CD4-positive, alpha-beta T cell treated with Interleukin-6 at 100 ng/mL for 8 hours (primary cell): ENCODE data around the gene GPR89B.
"Not testable (repeated sequence)": the region's sequence is repeated elsewhere in the genome, so short reads cannot be mapped to it uniquely, and the experiment has no call there.

ENCODE experiments used
- DNase-seq: peaks from one replicate; pipeline ENCODE4 v3.0.0-alpha.2; 2020; ENCODE audit warnings: mixed read lengths, low spot score

Gene GPR89B

DNA sequence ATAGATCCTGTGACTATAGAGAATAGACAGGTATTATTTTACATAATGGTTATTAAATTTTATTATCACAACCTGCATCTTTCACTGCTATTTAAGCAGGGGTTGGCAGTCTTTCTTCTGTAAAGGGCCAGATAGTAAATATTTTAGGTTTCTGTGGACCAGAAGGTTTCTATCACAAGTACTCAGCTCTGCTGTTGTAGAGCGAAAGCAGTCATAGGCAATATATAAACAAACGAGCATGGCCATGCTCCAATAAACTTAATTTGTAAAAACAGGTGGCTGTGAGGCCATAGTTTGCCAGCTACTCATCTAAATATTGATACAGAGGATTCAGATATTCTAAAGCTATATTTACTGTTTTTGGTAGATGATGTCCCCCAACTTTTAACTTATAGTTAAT lies 12.2 kb downstream of the GPR89B start:
- not testable (repeated sequence) for DNase-seq

DNA sequence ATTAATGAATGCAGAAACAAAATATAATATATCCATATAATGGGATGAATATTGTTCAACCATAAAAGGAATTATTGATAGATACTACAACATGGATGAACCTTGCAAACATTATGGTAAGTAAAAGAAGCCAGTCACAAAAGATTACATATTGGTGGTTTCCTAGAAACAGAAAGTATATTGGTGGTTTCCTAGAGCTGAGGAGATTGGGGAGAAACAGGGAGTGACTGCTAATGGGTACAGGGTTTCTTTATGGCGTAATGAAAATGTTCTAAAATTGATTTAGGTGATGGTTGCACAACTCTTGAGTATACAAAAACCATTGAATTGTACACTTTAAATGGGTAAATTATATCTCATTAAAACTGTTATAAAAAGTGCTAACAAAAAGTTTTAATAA lies 14.3 kb downstream of the GPR89B start:
- not testable (repeated sequence) for DNase-seq

DNA sequence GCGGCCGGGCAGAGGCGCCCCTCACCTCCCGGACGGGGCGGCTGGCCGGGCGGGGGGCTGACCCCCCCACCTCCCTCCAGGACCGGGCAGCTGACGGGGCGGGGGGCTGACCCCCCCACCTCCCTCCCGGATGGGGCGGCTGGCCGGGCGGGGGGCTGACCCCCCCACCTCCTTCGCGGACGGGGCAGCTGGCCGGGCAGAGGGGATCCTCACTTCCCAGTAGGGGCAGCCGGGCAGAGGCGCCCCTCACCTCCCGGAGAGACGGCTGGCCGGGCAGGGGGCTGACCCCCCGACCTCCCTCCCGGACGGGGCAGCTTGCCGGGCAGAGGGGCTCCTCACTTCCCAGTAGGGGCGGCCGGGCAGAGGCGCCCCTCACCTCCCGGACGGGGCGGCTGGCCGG lies 21.3 kb downstream of the GPR89B start:
- DNase-seq: not testable (repeated sequence)

DNA sequence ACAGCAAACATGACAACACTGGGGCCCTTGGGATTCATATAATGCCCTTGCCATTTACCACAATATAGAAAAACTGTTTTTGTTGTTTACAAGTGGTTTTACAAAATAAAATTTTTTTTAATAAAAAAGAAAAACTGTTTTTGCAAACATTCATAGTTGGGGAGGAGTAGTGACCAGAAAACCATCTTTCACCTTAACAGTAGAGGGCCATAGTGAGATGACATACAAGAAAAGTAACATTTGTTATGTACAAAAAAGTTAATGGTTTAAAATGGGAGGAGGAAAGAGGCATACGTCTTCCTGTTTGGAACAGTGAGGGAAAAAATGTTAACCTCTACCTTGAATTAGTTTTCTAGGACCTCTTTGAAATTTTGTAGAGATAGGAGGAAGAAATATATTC lies 30.7 kb downstream of the GPR89B start:
- DNase-seq: not testable (repeated sequence)

- not testable (repeated sequence) for DNase-seq
Observed at GRCh38 chr1:147959680-147960079, 31.5 kb downstream of the GPR89B start.

GRCh38 chr1:147964575-147964974 lies 36.4 kb downstream of the GPR89B start:
- not testable (repeated sequence) for DNase-seq

DNA sequence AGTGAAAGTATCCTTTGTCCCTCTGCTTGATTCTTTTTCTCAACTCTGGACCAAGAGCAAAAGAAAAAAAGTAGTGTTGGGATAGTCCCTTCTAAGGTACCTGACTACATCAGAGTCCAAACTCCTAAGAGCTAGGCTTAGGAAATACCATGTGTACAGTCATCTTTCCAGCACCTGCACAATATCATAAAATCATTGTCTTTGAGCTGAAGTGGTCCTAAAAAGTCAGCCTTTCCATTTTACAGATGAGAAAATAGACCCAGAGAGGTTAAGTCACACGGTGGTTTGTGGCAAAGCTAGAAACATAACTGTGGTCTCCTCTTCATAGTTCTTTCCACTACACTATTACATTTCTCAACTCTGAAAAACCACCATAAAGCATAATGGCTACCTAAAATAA lies 38.4 kb downstream of the GPR89B start:
- DNase-seq: not testable (repeated sequence)

DNA sequence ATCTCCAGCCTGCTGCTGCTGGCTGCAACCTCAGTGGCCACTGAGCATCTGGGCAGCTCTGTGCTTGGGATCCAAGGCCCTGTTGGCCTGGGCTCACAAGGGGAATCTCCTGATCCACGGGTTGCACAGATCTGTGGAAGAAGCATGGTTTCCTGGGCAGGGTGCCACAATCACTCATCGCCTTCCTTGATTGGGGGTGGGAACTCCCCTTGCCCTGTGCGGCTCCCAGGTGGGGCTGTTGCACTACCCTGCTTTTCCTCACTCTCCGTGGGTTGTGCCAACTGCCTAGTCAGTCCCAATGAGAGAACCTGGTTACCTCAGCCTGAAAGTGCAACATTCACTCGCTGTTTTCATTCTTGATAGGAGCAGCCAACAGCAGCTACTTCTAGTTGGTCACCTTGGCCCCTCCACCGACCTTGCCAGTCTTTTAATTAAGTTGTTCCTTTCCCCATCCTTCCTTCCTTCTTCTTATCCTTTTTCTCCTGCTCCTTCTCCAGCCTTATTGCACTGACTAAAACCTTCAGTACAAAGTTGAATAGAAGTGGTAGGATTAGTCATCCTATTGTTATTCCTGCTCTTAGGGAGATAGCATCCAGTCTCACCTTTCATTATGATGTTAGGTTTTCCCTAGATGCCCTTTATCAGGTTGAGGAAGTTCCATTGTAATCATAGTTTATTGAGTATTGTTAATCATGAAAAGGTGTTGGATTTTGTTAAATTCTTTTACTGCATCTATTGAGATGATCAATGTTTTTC lies 50.9 kb downstream of the GPR89B start:
- not testable (repeated sequence) for DNase-seq

GRCh38 chr1:147985374-147985773 lies 57.2 kb downstream of the GPR89B start:
- DNase-seq: not testable (repeated sequence)

GRCh38 chr1:147987893-147988292 lies 59.7 kb downstream of the GPR89B start:
- DNase-seq: not testable (repeated sequence)

GRCh38 chr1:147992916-147993315 lies 64.7 kb downstream of the GPR89B start:
- DNase-seq: not testable (repeated sequence)

- DNase-seq: not testable (repeated sequence)
Observed at GRCh38 chr1:147993400-147993799, 65.2 kb downstream of the GPR89B start.

- DNase-seq: not testable (repeated sequence)
Observed at GRCh38 chr1:147993825-147994615, 65.8 kb downstream of the GPR89B start.

DNA sequence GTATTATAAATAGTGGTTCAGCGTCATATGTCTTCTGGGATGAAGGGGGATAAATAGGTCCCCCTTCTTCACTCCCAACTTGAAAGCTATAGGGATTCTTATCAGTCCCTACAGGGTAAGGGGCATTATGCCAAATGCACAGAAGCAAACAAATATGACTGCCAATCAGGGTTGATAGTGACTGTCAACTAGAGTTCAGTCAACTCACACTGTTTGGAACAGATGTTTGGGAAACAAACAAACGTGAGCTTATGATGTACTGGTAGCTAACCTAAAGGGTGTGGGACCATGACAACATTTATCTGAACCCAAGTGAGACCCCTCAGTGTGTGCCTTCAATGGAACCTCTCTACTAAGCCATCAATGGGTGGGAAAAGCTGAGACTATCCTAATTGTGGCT lies 67.9 kb downstream of the GPR89B start:
- not testable (repeated sequence) for DNase-seq

DNA sequence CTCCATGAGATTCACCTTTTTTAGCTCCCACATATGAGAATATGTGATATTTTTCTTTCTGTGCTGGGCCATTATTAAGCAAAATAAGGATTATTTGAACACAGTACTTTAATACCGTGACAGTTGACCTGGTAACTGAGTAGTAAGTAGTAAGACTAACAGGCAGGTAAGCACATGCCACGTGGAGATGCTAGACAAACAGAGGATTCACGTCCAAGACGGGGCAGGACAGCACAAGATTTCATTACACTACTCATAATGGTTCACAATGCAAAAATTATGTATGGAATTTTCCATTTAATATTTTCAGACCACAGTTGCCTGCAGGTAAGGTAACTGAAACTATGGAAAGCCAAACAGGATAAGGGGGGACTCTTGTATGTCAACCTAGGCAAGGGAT lies 79.5 kb downstream of the GPR89B start:
- not testable (repeated sequence) for DNase-seq

GRCh38 chr1:148010527-148010926 lies 82.3 kb downstream of the GPR89B start:
- DNase-seq: no peak

DNA sequence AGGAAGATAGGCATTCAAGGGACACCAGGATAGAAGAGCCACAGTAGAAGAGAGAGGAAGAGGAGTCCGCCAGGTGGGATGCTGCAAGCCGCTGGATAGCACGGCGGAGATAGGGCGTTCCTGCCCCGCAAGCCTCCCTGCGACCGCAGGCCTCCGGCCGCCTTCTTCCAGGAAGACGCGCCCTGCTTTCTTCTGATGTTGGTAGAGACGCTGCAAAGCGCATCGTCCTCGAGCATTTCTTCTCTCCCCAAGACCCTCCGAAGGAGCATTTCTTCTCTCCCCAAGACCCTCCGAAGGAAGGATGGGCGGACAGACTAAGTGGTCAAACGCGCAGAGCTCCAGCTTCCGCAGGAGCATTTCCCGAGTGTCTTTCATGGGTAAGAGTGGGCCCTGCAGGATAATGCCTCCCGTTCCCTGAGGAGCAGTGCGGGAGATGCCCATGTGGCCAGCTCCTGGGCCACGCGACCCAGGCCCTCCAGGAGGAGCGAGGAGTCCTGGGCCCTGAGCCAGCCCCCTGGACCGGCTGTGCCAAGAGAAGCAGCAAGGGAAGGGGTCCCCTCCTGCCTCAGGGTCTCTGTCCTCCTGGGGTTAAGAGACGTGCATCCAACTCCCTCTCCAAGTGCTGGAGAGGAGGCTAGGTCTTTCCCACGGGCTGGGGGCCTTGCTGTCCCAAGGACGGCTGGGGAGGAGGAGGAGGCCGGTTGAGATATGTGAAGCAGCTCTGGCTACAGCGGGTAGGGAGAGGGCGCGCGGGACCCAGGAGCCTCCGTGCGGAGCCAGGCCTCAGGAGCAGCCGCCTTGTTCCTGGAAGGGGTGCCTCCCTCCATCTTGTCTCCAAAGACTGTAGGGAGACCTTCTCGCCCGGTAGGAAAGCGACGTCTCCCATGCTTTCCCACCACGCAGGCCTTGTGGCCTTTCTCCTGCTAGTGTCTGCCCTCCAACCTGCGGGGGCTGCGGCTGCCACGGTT lies 85.2 kb downstream of the GPR89B start:
- DNase-seq: not testable (repeated sequence)

DNA sequence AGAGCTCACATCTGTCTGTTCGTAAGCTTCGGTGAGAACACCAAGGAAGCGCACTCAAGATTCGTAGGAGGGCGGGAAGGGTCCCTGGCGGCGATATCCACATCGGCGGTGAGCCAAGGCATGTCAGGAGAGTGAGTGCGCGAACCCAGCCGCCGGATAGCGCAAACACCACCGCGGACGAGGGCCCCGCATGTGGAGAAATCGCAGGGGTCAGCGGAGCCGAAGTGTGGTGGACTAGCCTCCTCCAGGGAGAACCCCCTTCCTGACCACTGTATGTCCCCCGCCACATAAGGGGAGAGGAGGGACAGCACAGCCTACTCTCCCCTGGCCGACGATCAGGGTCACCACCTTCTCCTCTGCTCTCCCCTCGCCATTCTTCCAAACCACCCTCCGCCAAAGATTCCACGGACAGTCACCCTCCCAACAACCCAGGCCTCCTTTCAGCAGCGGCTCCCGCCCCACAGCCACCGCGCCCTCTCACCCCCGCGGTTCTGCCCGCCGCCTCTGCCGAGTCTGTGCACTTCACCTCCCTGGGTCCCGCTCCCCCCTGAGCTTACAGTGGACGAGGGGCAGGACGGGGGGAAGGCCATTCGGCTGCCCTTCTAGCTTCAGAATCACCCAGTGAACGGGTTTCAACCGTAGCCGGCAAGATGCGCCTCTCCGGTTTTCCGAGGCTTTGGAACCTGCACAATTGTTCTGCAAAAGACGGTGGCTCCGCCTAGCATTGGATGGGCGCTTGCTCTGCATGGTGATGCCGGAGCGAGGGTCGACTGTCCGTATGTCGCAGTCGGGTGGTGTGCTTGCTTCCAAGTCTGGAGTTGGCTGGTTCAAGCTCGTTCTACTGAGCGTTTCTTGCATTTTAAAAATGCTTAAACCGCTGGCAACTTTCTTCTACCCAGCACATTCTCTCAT lies 86.3 kb downstream of the GPR89B start:
- DNase-seq: not testable (repeated sequence)

GRCh38 chr1:148024918-148025317 lies 96.7 kb downstream of the GPR89B start:
- DNase-seq: not testable (repeated sequence)

GRCh38 chr1:148027004-148027403 lies 98.8 kb downstream of the GPR89B start:
- not testable (repeated sequence) for DNase-seq

GRCh38 chr1:148032247-148032646 lies 104.0 kb downstream of the GPR89B start:
- not testable (repeated sequence) for DNase-seq
